ENCODE measurements around the gene KRTAP1-3.
"Not testable (repeated sequence)": the region's sequence is repeated elsewhere in the genome, so short reads cannot be mapped to it uniquely, and the experiment has no call there.

Gene KRTAP1-3, protein sequence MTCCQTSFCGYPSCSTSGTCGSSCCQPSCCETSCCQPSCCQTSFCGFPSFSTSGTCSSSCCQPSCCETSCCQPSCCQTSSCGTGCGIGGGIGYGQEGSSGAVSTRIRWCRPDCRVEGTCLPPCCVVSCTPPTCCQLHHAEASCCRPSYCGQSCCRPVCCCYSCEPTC

DNA sequence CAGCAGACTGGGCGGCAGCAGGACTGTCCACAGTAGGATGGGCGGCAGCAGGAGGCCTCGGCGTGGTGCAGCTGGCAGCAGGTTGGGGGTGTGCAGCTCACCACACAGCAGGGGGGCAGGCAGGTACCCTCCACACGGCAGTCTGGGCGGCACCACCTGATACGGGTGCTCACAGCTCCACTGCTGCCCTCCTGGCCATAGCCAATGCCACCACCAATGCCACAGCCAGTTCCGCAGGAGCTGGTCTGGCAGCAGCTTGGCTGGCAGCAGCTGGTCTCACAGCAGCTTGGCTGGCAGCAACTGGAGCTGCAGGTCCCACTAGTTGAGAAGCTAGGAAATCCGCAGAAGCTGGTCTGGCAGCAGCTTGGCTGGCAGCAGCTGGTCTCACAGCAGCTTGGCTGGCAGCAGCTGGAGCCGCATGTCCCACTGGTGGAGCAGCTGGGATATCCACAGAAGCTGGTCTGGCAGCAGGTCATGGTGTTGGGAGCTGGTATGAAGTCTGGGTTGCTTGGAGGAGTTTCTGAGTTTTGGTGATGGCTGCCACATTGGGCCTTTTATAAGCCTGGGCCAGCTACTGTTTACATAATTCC, at the start of gene KRTAP1-3:
Gene KRTAP1-3 (minus strand): TSS at position 529 of the 590 bp plus-strand sequence. CDS start 53 bp downstream, at position 476.
- not testable (repeated sequence) for DNase-seq (ENCODE audit: low read depth); H3K4me3 ChIP-seq (ENCODE audit: low read depth, low read length)

DNA sequence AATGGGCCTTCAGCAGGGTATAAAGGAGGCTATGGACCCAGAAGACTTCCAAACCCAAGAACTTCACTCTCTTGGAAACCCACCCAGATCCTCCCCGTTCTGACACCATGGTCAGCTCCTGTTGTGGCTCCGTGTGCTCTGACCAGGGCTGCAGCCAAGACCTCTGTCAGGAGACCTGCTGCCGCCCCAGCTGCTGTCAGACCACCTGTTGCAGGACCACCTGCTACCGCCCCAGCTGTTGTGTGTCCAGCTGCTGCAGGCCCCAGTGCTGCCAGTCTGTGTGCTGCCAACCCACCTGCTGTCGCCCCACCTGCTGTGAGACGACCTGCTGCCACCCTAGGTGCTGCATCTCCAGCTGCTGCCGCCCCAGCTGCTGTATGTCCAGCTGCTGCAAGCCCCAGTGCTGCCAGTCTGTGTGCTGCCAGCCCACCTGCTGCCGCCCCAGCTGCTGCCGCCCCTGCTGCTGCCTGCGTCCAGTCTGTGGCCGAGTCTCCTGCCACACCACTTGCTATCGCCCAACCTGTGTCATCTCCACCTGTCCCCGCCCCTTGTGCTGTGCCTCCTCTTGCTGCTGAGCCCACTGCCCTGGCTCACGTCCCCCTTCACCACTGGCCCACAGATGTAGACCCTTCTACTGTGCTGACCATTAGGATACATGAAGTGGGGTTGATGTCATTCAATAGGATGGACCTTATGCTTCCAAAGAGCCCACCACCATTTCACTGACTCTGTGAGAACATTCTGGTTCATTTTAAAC, 49.6 kb upstream of the KRTAP1-3 start, which contains the start of gene KRTAP4-7:
Gene KRTAP4-7 (plus strand): TSS at position 51 of the 757 bp plus-strand sequence. CDS start 57 bp downstream, at position 108.
- H3K4me3 ChIP-seq (ENCODE audit: low read depth, low read length); DNase-seq (ENCODE audit: low read depth): not testable (repeated sequence)

DNA sequence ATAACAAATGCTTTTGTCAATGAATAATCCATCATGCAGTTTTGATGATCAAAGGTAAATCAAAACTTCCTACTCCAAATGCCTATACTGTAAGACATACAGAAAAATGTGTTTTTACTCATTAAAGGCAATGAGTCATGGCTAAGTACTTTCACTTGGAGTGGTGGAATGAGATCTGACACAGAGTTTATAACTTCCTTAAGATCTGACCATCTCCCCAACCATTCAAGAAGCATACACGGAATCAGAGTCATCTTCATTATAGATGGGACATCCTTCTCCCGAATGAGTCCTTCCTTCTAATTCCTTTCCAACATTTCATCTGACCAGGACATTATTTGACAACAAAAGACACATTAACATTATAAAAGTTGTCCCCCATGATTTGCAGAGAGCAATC, 48.8 kb upstream of the KRTAP1-3 start:
- DNase-seq (ENCODE audit: low read depth); H3K4me3 ChIP-seq (ENCODE audit: low read depth, low read length): not testable (repeated sequence)

DNA sequence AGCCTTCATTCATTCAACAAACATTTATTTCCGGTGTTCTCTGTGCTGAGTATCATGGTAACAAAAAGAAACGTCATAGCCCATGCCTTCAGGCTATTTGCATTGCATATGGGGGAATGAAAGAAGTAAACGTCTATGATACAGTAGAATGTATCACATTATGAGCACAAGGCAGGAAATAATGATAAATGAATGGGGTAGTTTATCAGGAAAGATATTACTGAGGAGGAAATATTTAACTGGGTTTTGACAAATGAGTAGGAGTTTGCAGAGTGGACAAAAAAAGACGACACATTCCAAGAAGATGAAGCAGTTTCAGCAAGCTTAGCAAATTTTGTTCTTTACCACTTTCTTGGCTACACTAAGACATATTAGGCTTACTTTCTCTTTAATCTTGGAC, 48.0 kb upstream of the KRTAP1-3 start:
- no peak overlapping the region for H3K4me3 ChIP-seq (ENCODE audit: low read depth, low read length)
- DNase-seq (ENCODE audit: low read depth), result no peak
- TF ChIP-seq POLR2A (IDR thresholded peaks at IDR 0.05; ENCODE audit: extremely low read depth, insufficient read length) (no peak), MYC (IDR thresholded peaks at IDR 0.05; ENCODE audit: low read depth, low read length) (no peak)
- TF ChIP-seq, protein P1, sequence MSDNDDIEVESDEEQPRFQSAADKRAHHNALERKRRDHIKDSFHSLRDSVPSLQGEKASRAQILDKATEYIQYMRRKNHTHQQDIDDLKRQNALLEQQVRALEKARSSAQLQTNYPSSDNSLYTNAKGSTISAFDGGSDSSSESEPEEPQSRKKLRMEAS (IDR thresholded peaks at IDR 0.05; ENCODE audit: low read depth, low read length), result no peak
- TF ChIP-seq, protein P2, sequence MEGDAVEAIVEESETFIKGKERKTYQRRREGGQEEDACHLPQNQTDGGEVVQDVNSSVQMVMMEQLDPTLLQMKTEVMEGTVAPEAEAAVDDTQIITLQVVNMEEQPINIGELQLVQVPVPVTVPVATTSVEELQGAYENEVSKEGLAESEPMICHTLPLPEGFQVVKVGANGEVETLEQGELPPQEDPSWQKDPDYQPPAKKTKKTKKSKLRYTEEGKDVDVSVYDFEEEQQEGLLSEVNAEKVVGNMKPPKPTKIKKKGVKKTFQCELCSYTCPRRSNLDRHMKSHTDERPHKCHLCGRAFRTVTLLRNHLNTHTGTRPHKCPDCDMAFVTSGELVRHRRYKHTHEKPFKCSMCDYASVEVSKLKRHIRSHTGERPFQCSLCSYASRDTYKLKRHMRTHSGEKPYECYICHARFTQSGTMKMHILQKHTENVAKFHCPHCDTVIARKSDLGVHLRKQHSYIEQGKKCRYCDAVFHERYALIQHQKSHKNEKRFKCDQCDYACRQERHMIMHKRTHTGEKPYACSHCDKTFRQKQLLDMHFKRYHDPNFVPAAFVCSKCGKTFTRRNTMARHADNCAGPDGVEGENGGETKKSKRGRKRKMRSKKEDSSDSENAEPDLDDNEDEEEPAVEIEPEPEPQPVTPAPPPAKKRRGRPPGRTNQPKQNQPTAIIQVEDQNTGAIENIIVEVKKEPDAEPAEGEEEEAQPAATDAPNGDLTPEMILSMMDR (IDR thresholded peaks at IDR 0.05; ENCODE audit: low read depth, low read length), result no peak

DNA sequence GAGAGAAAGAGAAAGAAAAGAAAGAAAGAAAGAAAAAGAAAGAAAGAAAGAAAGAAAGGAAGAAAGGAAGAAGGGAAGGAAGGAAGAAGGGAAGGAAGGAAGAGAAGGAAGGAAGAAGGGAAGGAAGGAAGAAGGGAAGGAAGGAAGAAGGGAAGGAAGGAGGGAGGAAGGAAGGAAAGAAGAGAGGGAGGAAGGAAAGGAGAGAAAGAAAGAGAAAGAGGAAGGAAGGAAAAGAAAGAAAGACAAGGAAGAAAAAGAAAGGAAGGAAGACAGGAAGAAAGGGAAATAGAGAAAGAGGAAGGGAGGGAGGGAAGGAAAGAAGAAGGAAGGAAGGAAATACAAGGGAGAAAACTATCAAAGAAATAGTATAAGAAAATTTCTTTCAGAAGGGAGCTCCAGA, 42.1 kb upstream of the KRTAP1-3 start:
- no peak for TF ChIP-seq POLR2A (IDR thresholded peaks at IDR 0.05; ENCODE audit: extremely low read depth, insufficient read length)
- TF ChIP-seq, protein P2 (IDR thresholded peaks at IDR 0.05; ENCODE audit: low read depth, low read length), result no peak
- TF ChIP-seq, protein P1 (IDR thresholded peaks at IDR 0.05; ENCODE audit: low read depth, low read length), result no peak
- TF ChIP-seq MYC (IDR thresholded peaks at IDR 0.05; ENCODE audit: low read depth, low read length), result no peak

DNA sequence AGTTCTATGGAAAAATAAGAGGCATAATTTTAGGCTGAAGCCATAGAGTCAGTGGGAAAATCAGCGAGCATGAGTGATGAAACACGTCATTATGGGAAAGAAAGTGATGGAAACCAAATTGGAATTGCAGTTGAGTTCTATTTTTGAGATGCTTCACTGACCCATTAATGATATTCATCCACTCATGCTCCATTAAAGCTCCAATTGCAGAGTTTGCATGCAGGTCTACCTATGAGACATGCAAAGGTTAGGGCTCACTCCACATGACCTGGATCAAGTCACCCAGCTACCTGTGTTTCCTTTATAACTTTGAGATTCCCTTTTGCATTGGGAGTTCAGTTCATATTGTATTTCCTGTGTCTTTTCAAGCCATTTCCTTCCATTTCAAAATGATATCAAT, 39.0 kb upstream of the KRTAP1-3 start:
- DNase-seq (ENCODE audit: low read depth), result no peak
- H3K4me3 ChIP-seq (ENCODE audit: low read depth, low read length), result no peak overlapping the region
- TF ChIP-seq MYC (IDR thresholded peaks at IDR 0.05; ENCODE audit: low read depth, low read length), result no peak
- TF ChIP-seq, protein P1 (IDR thresholded peaks at IDR 0.05; ENCODE audit: low read depth, low read length), result no peak
- no peak for TF ChIP-seq POLR2A (IDR thresholded peaks at IDR 0.05; ENCODE audit: extremely low read depth, insufficient read length)
- TF ChIP-seq, protein P2 (IDR thresholded peaks at IDR 0.05; ENCODE audit: low read depth, low read length), result no peak

More for the DNA sequence above, 42.1 kb upstream of the KRTAP1-3 start:
- DNase-seq (ENCODE audit: low read depth), result no peak
- H3K4me3 ChIP-seq (ENCODE audit: low read depth, low read length), result no peak overlapping the region

DNA sequence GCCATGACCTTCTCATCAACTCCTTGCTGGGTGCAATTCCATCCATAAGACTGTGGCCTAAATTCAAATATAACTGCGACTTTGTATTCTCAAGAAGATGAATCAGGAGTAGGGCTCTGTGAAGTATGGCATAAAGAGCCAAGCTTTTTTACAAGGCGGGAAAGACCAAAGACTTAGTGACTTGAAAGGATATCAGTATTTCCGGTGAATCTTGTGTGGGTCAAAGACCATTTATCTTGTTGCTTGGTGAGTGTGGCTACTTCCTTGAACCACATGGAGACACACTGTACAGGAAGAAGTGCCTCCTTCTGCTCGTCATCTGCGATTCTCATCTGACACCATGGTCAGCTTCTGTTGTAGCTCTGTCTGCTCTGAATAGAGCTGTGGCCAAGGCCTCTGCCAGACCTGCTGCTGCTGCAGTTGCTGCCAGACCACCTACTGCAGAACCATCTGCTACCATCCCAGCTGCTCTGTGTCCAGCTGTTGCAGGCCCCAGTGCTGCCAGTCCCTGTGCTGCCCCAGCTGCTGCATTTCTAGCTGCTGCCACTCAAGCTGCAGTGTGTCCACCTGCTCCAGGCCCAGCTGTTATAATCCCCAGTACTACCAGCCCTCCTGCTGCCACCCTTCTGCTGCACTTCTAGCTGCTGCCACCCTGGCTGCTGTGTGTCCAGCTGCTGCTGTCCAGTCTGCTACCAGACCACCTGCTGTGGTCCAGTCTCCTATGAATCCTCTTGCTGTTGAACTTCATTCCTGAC, 37.1 kb upstream of the KRTAP1-3 start:
- no peak for DNase-seq (ENCODE audit: low read depth)
- H3K4me3 ChIP-seq (ENCODE audit: low read depth, low read length), result no peak overlapping the region
- TF ChIP-seq, protein P2 (IDR thresholded peaks at IDR 0.05; ENCODE audit: low read depth, low read length), result no peak
- TF ChIP-seq MYC (IDR thresholded peaks at IDR 0.05; ENCODE audit: low read depth, low read length), result no peak
- no peak for TF ChIP-seq POLR2A (IDR thresholded peaks at IDR 0.05; ENCODE audit: extremely low read depth, insufficient read length)
- TF ChIP-seq, protein P1 (IDR thresholded peaks at IDR 0.05; ENCODE audit: low read depth, low read length), result no peak
